GM04503 (cell line): ENCODE results near the gene PPP1R16B.

Source experiments
- DNase-seq: peaks from one replicate; pipeline ENCODE4 v3.0.0-alpha.2; 2012; ENCODE audit warnings: low read depth

Gene PPP1R16B

DNA sequence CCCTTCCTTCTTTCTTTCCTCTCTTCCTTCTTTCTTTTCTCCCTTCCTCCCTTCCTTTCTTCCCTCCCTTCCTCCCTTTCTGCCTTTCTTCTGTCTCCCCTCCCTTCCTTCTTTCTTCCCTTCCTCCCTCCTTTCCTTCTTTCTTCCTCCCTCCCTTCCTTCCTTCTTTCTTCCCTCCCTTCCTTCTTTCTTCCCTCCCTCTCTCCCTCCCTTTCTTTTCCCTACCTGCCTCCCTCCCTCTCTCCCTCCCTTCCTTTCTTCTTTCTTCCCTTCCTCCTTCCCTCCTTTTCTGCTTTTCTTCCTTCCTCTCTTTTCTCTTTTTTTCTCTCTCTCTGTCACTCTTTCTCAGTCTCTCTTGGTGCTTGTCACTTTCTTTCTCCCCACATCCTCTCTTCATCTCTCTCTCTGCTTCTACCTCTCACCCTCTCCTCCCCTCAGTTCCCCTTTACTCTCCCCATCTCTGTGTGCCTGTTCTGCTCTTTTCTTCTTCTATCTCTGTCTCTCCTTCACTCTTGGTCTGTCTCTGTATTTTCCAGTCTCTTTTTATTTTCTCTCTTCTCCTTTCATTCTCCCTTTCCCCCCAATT lies 90.6 kb downstream of the PPP1R16B start:
- no peak for DNase-seq

DNA sequence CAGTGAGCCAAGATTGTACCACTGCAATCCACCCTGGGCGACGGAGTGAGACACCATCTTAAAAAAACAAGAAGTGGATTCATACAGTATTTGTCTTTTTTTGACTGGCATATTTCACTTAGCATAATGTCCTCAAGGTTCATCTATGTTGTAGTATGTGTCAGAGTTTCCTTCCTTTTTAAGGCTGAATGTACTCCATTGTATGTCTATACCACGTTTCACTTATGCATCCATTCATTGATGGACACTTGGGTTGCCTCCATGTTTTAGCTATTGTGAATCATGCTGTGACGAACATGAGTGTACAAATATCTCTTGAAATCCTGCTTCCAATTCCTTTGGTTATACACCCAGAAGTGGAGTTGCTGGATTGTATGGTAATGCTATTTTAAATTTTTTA lies 91.8 kb downstream of the PPP1R16B start:
- no peak for DNase-seq

DNA sequence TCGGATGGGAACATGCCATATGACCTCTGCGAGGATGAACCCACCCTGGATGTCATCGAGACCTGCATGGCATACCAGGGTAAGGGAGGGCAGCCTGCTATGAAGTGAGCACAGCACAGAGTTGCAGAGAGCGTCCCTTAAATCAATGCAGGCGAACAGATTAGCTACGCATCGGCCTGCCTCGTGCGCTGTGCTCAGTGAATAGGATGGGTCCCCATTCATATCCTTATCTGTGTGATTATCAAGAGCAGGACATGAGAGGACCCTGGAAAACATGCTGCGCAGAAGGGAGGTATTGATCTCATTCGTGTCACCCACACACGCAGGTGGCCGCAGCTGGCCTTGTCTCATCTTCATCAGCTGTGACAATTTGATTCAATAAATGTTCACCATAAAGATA lies 95.1 kb downstream of the PPP1R16B start:
- no peak for DNase-seq

DNA sequence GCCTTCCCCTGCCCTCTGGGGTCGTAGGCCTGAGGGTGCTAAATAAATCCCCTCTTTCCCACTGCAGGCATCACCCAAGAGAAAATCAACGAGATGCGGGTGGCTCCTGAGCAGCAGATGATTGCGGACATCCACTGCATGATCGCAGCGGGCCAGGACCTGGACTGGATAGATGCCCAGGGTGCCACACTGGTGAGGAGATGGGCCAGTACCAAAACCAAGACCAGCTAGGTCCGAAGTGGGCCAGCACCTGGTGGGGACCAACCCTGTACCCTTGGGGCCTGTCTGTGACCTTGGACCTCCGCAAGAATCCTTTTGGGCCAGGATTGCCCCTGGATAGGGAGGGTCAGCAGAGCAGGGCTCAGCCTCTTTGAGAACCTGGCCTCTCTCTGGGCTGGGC lies 97.1 kb downstream of the PPP1R16B start:
- no peak for DNase-seq

DNA sequence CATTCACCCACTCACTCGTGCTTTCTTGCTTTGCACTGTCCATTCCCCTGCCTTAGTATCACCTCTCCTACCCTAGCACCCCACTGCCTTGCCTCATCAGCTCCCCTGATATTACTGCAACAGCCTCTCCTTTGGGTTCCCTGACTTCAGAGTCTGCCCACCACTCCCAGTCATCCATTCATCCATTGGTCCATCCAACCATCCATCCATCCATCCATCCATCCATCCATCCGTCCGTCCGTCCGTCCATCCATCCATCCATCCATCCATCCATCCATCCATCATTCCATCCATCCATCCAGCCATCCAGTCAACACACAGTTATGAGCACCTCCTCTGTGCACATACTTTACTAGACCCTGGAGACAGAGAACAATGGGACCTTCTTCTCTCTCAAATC lies 97.8 kb downstream of the PPP1R16B start:
- no peak for DNase-seq

DNA sequence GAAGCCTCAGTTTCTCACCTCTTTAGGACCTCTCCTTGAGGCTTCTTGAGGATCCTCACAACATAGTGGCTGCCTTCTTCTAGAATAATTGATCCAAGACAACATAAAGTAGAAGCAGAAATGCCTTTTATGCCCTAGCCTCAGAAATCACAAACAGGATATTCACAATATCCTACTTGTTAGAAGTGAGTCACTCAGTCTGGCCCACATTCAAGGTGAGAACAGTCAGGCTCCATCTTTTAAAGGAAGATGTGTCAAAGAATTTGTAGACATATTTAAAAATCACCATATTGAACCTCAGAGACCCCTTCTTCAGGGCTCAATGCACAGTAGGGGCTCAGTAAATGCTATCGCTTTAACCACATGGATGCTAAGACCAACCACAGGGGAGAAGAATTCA lies 99.9 kb downstream of the PPP1R16B start:
- DNase-seq = no peak

DNA sequence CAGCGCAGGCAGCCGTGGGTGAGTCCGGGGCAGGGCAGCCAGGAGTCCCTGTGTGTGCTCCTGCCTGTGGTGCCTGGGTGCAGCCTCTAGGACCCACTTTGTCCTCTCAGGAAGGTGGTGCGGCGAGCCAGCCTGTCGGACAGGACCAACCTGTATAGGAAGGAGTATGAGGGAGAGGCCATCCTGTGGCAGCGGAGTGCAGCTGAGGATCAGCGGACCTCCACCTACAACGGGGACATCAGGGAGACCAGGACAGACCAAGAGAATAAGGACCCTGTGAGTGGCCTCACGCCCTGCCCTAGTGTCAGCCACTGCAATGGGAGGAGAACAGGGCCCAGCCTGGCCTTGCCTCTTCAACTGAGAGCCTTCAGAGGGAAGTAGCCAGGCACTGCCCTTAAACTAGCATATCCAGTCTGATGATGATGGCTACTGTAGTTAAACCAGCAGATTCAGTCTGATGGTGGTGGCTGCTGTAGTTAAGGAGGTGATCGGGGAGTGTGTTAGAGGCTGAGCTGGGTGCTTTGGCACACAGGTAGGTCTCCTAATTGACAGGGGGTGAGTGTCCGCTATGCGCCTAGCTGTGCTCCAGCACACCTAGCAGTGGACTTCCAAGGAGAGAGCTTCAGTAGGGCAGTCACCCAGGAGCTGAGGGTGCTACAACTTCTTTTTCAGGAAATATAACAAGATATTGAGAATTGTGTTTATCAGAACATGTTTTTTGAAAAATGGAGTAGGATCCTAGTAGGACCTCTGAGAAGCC lies 102.6 kb downstream of the PPP1R16B start:
- DNase-seq = no peak

DNA sequence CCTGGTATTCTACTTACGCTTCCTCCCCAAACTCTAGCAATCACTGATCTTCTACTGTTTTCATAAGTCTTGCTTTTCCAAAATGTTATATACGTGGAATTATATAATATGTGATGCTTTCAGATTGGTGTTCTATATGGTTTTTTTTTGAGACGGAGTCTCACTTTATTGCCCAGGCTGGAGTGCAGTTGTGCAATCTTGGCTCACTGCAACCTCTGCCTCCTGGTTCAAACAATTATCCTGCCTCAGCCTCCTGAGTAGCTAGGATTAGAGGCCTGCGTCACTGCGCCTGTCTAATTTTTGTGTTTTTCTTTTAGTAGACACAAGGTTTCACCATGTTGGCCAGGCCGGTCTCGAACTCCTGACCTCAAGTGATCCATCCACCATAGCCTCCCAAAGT lies 109.9 kb downstream of the PPP1R16B start:
- no peak for DNase-seq

DNA sequence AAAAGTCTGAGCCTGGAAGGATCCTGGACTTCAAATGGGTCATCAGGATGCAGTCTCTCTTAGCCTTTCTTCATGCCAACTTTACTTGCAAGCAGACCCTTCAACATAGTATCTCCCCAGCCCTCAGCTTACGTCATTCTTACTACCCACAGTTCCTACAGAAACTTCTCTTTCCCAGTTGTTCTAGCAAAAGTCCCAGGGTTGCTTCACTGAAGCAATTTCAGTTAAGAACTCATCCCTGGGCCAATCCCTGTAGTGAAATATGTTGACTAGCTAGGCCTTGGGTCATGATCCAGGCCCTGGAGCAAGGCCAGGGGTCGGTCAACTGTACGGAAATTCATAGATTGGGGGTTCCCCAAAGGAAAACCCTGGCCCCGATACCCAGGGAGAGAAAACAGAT lies 112.2 kb downstream of the PPP1R16B start:
- DNase-seq = no peak

DNA sequence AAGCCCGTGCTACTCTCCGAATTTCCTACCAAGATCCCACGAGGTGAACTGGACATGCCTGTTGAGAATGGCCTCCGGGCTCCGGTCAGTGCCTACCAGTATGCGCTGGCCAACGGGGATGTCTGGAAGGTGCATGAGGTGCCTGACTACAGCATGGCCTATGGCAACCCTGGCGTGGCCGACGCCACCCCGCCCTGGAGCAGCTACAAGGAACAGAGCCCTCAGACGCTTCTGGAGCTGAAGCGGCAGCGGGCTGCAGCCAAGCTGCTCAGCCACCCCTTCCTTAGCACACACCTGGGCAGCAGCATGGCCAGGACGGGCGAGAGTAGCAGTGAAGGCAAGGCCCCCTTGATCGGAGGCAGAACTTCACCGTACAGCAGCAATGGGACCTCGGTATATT lies 112.7 kb downstream of the PPP1R16B start:
- DNase-seq = no peak

DNA sequence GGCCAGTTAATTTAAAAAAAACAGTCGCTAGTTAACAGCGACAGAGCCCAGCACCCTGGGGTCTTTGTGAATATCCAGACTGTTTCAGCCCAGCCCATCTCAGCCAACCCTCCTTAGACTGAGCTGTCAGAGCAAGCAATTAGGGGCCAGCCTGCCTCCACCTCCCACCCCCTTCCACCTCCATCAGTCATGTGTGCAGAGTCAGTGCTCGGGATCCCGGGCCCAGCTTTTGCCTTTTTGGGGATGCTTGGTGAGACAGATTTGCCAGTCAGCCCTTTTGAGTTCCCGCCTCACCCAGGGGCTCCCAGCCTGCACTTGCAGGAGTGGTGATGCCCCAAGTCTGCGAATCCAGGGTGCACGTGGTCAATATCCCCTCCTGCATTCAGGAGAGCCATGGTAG lies 114.2 kb downstream of the PPP1R16B start:
- DNase-seq = no peak

DNA sequence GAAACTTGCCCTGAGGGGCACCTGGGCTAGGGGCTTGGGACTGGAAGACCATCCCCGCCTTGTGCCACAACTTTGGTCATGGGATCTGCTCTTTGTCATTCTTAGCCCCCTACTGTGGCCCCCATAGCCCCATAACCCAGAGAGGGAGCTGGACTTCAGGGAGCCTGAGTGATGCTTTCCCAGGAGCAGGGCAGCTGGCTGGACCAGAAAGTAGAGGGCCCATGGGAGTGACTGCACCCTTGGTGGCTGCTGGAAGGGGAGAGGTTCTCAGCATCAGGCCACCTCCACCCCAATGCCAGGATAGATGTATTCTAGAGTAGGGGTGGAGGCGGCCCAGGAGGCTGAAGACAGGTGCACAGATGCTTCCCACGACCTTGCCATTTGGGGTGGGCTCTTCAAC lies 114.9 kb downstream of the PPP1R16B start:
- no peak for DNase-seq

DNA sequence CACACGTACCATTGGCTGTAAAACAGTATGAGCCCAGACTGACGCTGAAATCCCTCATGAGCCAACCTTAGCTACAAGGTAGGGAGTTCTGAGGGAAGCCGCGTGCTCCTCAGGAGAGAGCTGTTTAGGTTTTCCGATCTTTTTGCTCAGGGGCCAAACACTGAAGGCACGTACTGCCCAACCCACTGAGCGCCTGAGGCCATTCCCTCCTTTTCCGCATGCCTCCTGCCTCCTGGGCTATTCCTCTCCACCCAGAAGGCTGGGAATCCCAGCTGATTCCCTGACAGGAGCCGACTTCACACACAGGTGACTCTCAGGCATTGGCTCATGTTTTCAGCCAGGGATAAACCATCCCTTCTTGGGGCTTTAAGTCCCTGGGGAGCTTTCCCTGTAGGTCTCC lies 115.4 kb downstream of the PPP1R16B start:
- no peak for DNase-seq

DNA sequence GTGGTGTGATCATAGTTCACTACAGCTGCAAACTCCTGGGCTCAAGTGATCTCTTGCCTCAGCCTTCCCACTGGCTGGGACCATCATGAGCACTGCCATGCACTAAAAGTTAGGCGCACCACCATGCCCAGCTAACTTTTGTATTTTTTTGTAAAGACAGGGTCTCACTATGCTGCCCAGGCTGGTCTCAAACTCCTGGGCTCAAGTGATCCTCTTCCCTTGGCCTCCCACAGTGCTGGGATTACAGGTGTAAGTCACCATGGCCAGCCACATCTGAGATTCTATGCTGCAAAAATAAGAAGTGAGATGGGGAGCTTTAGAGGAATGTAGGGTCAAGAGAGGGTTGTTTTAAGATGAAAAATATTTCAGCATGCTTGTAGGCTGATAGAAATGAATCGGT lies 119.2 kb downstream of the PPP1R16B start:
- DNase-seq = no peak

DNA sequence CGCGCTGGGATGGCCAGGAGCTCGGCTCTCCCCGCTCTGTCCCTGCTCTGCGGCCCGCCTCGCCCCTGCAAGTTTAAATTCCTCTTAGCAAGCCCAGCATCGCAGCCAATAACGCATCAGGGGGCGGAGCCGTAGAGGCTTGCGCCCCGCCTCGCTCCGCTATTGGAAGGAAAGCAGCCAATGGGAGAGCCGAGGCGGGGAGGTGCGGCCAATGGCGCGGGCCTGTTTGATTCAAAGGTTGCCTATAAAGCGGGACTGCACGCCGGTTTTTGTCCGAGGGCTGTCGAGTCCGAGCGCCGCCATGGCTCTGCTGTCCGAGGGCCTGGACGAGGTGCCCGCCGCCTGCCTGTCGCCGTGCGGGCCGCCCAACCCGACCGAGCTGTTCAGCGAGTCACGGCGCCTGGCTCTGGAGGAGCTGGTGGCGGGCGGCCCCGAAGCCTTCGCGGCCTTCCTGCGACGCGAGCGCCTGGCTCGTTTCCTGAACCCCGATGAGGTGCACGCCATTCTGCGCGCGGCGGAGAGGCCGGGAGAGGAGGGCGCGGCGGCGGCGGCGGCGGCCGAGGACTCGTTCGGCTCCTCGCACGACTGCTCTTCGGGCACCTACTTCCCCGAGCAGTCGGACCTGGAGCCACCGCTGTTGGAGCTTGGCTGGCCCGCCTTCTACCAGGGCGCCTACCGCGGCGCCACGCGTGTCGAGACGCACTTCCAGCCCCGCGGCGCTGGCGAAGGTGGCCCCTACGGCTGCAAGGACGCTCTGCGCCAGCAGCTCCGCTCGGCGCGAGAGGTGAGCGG lies 120.8 kb downstream of the PPP1R16B start, which contains the start of gene FAM83D:
Gene FAM83D (plus strand): TSS at position 276 of the 792 bp plus-strand sequence. CDS start 26 bp downstream, at position 302.
- peak; percentile 75 for DNase-seq

DNA sequence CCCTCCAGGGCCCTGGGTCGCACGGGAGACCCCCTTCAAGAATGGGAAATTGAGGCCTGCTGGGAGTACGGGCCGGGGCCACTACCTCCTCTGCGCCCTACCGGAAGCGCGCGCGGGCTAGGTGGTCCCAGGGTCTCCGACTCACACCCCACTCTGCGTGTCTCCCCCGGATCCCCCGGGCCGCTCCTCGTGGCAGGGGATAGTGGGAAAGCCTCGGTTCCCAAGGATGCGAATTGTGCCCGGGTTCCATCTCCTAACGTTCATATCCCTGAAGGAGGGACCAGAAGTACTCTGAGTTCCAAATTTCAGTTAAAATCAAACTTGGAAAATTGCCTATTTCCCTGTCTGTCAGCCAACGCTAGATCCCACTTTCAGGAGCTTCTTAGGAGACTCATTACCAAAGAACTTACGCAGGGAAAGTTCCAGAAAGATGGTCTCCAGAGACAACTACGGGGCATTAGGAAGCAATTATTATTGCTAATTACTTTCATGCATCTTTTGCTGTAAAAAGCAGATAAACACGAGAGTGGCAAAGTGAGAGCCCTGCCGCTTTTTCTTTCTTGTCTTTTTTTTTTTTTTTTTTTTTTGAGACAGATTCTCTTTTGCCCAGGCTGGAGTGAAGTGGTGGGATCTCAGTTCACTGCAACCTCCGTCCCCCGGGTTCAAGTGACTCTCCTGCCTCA lies 121.6 kb downstream of the PPP1R16B start:
- no peak for DNase-seq

DNA sequence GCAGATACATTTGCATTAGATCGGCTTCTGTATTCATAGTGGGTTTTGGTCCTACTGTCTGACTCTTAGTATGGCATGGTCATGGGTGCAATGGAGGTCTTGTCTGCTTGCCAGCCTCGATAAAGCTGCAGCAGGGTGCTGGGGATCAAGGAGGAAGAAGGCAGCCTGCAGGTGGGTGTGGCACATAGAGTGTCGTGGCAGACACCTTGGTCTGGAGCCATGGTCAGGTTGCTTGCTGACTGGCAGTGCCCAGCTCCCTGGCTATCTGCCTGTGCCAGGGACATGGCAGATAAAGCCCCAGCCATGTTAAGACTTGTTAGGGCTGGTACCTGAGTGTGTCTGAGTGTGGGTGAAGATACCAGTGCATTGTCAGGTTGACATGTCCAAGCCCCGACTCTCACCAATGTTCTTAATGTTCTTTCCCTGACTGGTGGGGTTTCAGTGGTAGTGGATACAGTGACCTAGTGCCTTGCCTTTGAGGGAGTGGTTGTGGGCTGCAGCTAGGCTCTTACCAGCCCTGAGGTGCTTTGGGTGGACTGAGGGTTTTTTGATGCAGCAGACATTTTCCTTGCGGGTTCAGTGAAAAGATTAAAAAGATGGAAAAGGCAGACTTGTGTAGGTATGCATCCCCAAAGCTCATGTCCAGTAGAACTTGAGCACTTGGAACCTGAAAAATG lies 122.5 kb downstream of the PPP1R16B start:
- no peak for DNase-seq

DNA sequence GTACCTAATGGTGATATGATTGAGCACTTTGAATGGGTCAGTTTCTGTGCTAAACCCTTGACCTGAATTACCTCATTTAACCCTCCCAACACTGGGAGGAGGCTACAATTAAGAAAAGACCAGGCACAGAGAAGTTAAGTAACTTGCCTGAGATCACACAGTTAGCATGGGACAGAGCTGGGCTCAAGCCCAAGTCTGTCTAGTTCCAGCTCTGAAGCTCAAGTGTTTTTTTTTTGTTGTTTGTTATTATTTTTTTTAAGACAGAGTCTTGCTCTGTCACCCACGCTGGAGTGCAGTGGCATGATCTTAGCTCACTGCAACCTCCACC lies 124.7 kb downstream of the PPP1R16B start:
- no peak for DNase-seq

DNA sequence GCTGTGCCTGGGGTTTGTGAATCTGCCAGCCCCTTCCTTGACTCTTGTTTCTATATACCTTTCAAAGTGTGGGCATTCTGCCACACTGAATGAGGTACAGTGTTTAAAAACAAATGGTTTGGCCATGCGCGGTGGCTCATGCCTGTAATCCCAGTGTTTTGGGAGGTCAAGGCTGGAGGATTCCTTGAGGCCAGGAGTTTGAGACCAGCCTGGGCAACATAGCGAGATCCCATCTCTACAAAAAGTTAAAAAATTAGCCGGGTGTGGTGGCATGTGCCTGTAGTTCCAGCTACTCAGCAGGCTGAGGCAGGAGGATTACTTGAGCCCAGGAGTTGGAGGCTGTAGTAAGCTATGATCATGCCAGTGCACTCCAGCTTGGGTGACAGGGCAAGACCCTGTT lies 126.5 kb downstream of the PPP1R16B start:
- DNase-seq = no peak

DNA sequence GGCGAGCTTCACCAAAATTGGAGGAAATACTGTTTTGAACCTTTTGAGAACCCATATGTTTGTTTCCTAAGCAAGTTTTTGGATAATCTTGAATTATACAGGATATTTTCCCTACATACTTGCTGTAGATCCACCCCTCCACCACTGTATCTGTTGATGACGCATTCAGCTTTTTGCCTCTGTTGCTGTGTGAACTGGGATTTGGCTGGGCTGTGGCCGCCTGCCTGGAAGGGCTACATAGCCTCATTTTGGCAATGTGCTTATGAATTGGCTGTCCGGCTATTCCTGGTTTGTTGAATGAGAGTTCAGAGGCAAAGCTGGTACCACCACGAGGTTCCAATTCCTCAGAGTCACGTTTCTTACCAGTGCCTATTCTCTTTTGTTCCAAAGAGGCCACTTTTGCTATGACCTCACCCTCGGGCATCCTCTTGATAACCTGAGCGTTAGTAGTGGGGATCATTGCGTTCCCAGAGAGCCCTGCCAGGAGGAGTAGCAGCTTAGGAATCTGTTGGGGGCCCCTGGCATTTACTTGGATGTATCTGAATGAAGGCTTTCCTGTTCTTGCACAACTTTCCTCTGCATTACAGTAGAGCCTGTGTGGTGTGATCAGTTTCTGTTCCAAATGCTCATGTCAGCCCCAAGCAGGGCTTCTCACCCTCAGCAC lies 127.1 kb downstream of the PPP1R16B start:
- no peak for DNase-seq

DNA sequence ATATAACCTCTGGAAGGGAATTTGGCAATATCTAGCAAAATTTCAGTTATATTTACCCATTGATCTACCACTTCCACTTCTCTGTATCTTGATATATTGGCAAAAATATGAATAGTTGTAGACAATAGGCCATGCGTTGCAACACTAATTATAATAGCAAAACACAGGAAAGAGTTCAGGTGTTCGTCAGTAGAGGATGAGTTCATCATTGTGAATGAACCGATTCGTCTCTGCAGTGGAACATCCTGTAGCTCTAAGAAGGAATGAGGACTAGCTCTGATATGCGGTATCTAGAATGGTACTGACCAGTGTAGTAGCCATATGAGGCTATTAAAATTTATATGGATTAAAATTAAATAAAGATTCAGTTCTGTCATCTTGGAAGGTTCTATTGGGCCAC lies 129.0 kb downstream of the PPP1R16B start:
- no peak for DNase-seq

DNA sequence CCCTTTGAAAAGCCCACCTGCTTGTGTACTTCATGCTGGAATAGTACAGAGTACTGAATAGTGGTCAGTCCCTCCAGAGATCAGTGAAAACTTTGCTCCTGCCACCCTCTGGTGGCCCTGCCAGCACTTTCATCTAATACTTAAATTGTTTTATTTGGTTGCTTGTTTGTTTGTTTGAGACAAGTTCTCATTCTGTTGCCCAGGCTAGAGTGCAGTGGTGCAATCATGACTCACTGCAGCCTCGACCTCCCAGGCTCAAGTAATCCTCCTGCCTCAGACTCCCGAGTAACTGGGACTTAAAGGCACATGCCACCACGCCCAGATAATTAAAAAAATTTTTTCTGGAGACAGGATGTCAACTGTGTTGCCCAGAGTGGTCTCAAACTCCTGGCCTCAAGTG lies 129.8 kb downstream of the PPP1R16B start:
- DNase-seq = no peak
